NT2/D1 (cell line): ENCODE results near the gene TMEM43.
A peak's percentile ranks its signal among the peaks of the same experiment; 100 is the strongest.

Experiments used
- DNase-seq: peaks from one replicate; pipeline ENCODE4 v3.0.0-alpha.2; 2011; ENCODE audit warnings: low read depth, low spot score
- H3K27me3 ChIP-seq: 2 replicates; pipeline ENCODE4 v1.6.0; 2011; ENCODE audit warnings: mild to moderate bottlenecking; ENCODE audit not compliant: insufficient read length, insufficient read depth
- H3K36me3 ChIP-seq: 2 replicates; pipeline ENCODE4 v1.6.1; 2011; ENCODE audit warnings: mild to moderate bottlenecking, low read length, mixed read lengths; ENCODE audit not compliant: insufficient read depth, insufficient read length
- H3K4me1 ChIP-seq: 2 replicates; pipeline ENCODE4 v1.5.1; 2011; ENCODE audit not compliant: insufficient read depth, insufficient read length
- H3K4me3 ChIP-seq: 2 replicates; pipeline ENCODE4 v1.5.1; 2011; ENCODE audit warnings: low read depth; ENCODE audit not compliant: insufficient read length
- H3K9ac ChIP-seq: 2 replicates; pipeline ENCODE4 v1.6.0; 2011; ENCODE audit warnings: low read depth; ENCODE audit not compliant: insufficient read length
- H3K9me3 ChIP-seq: 2 replicates; pipeline ENCODE4 v1.5.1; 2011; ENCODE audit warnings: mild to moderate bottlenecking, low read length; ENCODE audit not compliant: insufficient read depth
- SUZ12 ChIP-seq: IDR thresholded peaks from 2 replicates; pipeline ENCODE4 v1.6.1; 2011; ENCODE audit not compliant: insufficient read length, insufficient read depth; ENCODE audit errors: extremely low read depth
- YY1 ChIP-seq: IDR thresholded peaks from 2 replicates; pipeline ENCODE4 v1.6.1; 2011; ENCODE audit not compliant: insufficient read length, insufficient read depth
- ZNF274 ChIP-seq: IDR thresholded peaks from 2 replicates; pipeline ENCODE4 v1.6.1; 2011; ENCODE audit warnings: mild to moderate bottlenecking, low read depth, low read length

The TMEM43 gene

GRCh38 chr3:14124223-14124614 lies 633 bp upstream of the TMEM43 start:
- Histone ChIP-seq H3K36me3 (peaks cover 65% of the 10 kb centered on the region), H3K9ac (peak overlapping the region; percentile 70), H3K4me1 (peaks cover 5% of the 10 kb centered on the region), H3K27me3 (no peaks in the 10 kb centered on the region), H3K9me3 (peaks cover 42% of the 10 kb centered on the region), H3K4me3 (peak overlapping the region; percentile 97)
- no peak for TF ChIP-seq YY1
- TF ChIP-seq SUZ12: no peak
- no peak for TF ChIP-seq ZNF274
- no peak for DNase-seq

DNA sequence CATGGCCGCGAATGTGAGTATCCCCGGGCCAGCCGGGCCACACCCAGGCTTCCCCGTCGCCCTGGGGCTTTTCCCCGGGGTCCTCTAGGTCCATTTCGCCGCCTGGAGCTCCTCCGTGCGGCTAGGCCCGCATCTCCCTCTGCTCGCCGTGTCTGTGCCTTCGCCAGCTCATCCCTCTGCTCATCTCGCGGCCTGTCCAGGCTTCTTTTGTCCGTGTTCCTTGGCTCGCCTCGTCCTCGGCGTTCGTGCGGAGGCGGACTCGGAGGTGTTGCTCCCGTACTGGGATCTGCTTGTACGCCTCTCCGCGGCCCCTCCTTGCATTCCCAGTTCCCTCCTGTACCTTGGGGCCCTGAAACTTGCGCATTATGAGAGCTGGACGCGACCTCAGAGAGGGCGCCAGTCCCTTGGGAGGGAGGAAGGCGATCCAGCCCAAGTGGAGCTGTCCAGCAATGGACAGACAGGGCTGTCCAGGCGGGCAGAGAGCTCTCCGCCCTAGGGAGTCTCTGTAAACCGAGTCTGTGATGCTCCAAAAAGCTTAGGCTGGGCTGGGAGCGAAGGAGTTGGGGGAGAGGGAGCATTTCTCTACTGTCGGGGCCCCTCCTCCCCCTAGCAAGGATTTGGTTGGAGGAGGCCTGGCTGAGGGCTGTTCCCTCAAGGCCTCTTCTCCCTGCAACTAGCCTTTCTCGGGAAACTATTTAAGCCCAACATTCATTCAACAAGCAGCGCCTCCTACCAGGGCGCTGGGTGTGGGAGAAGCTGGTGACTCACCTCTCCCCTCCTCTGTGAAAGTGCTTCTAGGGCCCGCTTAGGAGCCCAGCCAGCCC lies 553 bp downstream of the TMEM43 start:
- no peaks in the 10 kb centered on the region for H3K27me3 ChIP-seq
- peaks cover 30% of the 10 kb centered on the region for H3K9me3 ChIP-seq
- peaks cover 67% of the 10 kb centered on the region for H3K36me3 ChIP-seq
- TF ChIP-seq SUZ12: no peak
- no peak for TF ChIP-seq ZNF274
- TF ChIP-seq YY1: no peak
- peak overlapping the region; percentile 97 for H3K4me3 ChIP-seq
- peak overlapping the region; percentile 97 for H3K9ac ChIP-seq
- peak; percentile 71 for DNase-seq
- H3K4me1 ChIP-seq: peaks cover 5% of the 10 kb centered on the region

DNA sequence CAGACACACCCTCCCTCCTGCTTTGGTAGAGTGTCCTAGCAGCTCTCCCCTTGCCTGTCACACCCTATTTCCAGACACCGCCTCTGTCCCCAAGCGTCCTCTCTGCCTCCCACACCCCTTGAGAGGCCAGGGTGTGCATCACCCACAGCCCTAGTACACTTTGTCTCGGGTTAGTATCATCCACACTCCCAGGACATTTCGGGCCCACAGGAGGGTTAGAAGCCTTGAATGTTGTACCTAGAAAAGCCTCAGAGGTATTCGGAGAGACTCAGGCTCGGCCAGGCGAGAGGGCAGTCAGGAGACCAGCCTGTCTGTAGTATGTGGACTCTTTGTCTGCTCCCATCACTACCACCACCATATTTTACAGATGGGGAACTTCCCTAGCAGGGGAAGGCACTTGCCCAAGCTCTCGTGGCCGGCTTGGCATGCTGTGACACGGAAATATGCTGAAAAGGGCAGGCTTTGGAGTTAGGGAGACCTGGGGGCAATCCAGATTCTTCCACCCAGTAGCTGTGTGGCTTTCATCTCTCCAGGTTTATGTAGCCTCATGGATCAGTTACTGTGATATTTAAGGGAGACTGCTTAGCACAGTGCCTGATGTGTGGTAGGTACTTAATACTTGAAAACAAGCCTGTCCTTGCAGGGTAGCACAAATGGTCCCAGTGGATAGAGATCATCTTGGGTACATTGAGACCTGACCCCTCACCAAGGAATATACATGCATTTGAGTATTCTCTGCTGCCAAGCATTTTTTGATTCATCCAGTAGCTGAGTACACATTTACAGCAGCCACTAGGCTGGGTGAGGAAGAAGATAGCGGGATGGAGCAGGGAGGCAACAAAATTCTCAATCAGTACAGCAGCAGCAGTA lies 1.4 kb downstream of the TMEM43 start:
- no peak for DNase-seq
- Histone ChIP-seq H3K4me3 (peak overlapping the region; percentile 97), H3K4me1 (peaks cover 5% of the 10 kb centered on the region), H3K27me3 (no peaks in the 10 kb centered on the region), H3K36me3 (peaks cover 67% of the 10 kb centered on the region), H3K9ac (peak overlapping the region; percentile 97), H3K9me3 (peaks cover 22% of the 10 kb centered on the region)
- TF ChIP-seq YY1 (no peak), ZNF274 (no peak), SUZ12 (no peak)

- H3K4me1 ChIP-seq: peaks cover 5% of the 10 kb centered on the region
- peaks cover 67% of the 10 kb centered on the region for H3K36me3 ChIP-seq
Observed at GRCh38 chr3:14126887-14127505, 2.1 kb downstream of the TMEM43 start.

DNA sequence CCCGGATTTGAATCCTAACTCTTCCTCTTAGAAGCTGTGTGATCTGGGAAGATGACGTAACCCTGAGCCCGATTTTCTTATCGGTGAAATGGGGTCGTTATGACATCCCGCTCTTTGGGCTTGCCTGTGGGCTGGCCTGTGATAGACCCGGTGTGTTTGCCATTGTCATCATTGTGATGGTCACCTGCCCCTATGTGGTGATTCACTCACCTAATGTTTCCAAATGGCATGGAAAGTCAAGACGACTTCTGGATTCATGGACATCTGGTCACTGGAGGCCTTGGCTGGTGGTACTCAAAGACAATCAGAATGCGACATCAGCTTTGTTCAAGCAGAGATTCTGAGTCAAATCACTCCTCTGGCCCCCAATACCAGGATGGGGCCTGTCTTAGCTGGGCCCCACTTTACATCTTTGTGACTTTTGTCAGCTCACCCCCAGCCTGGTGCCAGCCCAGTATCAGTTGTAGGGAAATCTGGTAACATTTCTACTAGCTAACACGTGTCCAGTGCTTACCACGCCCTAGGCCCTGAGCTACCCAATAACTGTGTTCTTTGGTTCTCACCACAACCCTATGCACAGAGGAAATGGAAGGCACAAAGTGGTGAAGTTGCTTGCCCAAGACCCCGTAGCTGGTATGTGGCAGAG lies 2.8 kb downstream of the TMEM43 start:
- no peak overlapping the region for H3K4me3 ChIP-seq

More at GRCh38 chr3:14126887-14127505, 2.1 kb downstream of the TMEM43 start:
- no peak overlapping the region for H3K4me3 ChIP-seq
- no peak for DNase-seq
- H3K27me3 ChIP-seq: no peaks in the 10 kb centered on the region
- H3K9ac ChIP-seq: no peak overlapping the region
- TF ChIP-seq YY1: no peak
- no peak for TF ChIP-seq SUZ12
- no peak for TF ChIP-seq ZNF274
- H3K9me3 ChIP-seq: peaks cover 14% of the 10 kb centered on the region

GRCh38 chr3:14128724-14129123 lies 3.9 kb downstream of the TMEM43 start:
- Histone ChIP-seq H3K4me1 (peaks cover 5% of the 10 kb centered on the region), H3K27me3 (no peaks in the 10 kb centered on the region), H3K36me3 (peaks cover 78% of the 10 kb centered on the region), H3K4me3 (no peak overlapping the region), H3K9me3 (no peaks in the 10 kb centered on the region), H3K9ac (no peak overlapping the region)
- DNase-seq: no peak
- no peak for TF ChIP-seq SUZ12
- no peak for TF ChIP-seq ZNF274
- TF ChIP-seq YY1: no peak

More for the DNA sequence above, 2.8 kb downstream of the TMEM43 start:
- Histone ChIP-seq H3K36me3 (peaks cover 67% of the 10 kb centered on the region), H3K9me3 (peaks cover 8% of the 10 kb centered on the region; the same call in 1 of the 2 replicates), H3K9ac (no peak overlapping the region), H3K4me1 (peaks cover 5% of the 10 kb centered on the region), H3K27me3 (no peaks in the 10 kb centered on the region)
- TF ChIP-seq YY1 (no peak), SUZ12 (no peak), ZNF274 (no peak)
- DNase-seq: no peak
